H1 (cell line): ENCODE data around the gene SMIM8. TPM values are rescaled to one million over a fixed set of nuclear protein-coding genes. Genes with fewer than 3 reads are reported as not detected.

Experiments used
- CTCF ChIA-PET: fragments of 300-600 bp; sonication (Branson Sonifier 250); formaldehyde crosslinking; loops from one replicate; lab custom pipeline; 2021; ENCODE audit not compliant: partially characterized antibody; lab: Charles Lee
- POLR2A ChIA-PET: fragments of 300-600 bp; sonication (Branson Sonifier 250); formaldehyde crosslinking; loops from one replicate; lab custom pipeline; 2021; ENCODE audit warnings: inconsistent platforms; ENCODE audit not compliant: partially characterized antibody; lab: Charles Lee
- DNase-seq, 2 experiments: peaks; one replicate each; pipeline versions ENCODE4 v3.0.0 to v3.0.0-alpha.2; 2010 to 2022; ENCODE audit warnings: low spot score in 2 of 2, low read depth in 1 of 2, mixed read lengths in 1 of 2
- FAIRE-seq: peaks from 2 replicates; lab custom pipeline; 2011; peaks lifted over from hg19 to GRCh38; lab: Jason Lieb, UNC
- H2AFZ ChIP-seq: 2 replicates; pipeline ENCODE4 v1.8.1; 2012; ENCODE audit warnings: low read length, inconsistent platforms
- H2AK5ac ChIP-seq: 2 replicates; pipeline ENCODE4 v1.6.1; 2013; ENCODE audit warnings: low read depth, low read length
- H2BK120ac ChIP-seq: replicated peaks from 2 replicates; pipeline ENCODE3; 2013; ENCODE audit warnings: low read depth, low read length, inconsistent platforms
- H2BK12ac ChIP-seq: 2 replicates; pipeline ENCODE4 v1.6.1; 2013; ENCODE audit warnings: low read depth, low read length
- H2BK15ac ChIP-seq: 2 replicates; pipeline ENCODE4 v1.6.1; 2013; ENCODE audit warnings: low read length
- H2BK20ac ChIP-seq: 2 replicates; pipeline ENCODE4 v1.6.1; 2013; ENCODE audit warnings: low read length
- H2BK5ac ChIP-seq: 2 replicates; pipeline ENCODE4 v1.6.1; 2013; ENCODE audit warnings: low read depth, low read length
- H3K14ac ChIP-seq: 2 replicates; pipeline ENCODE4 v1.6.1; 2013; ENCODE audit warnings: inconsistent platforms; ENCODE audit not compliant: insufficient read length
- H3K18ac ChIP-seq: 2 replicates; pipeline ENCODE4 v1.6.1; 2013; ENCODE audit warnings: low read length; ENCODE audit errors: extremely low read depth
- H3K23ac ChIP-seq: 2 replicates; pipeline ENCODE4 v1.6.1; 2013; ENCODE audit warnings: inconsistent platforms; ENCODE audit not compliant: insufficient read length
- H3K23me2 ChIP-seq: 2 replicates; pipeline ENCODE4 v1.6.1; 2013; ENCODE audit warnings: low read depth, low read length
- H3K27ac ChIP-seq: 2 replicates; pipeline ENCODE4 v1.6.1; 2011; ENCODE audit warnings: low read depth, low read length, inconsistent platforms
- H3K27me3 ChIP-seq, 4 experiments: replicated peaks in 1 of 4; 1 replicate in 1 of 4; 2 replicates in 3 of 4; pipeline versions ENCODE4 v1.6.1 to v1.8.1; 2011 to 2013; ENCODE audit warnings: low read length in 3 of 4, mild to moderate bottlenecking in 3 of 4, inconsistent platforms in 2 of 4, mixed read lengths in 2 of 4, moderate library complexity in 1 of 4; ENCODE audit not compliant: control insufficient read depth in 3 of 4, insufficient read depth in 3 of 4; ENCODE audit errors: extremely low read depth in 1 of 4
- H3K36me3 ChIP-seq, 4 experiments: 2 replicates each; pipeline versions ENCODE4 v1.6.1 to v1.8.1; 2011 to 2013; ENCODE audit warnings: mild to moderate bottlenecking in 4 of 4, low read length in 3 of 4, moderate library complexity in 2 of 4, control low read depth in 1 of 4, inconsistent platforms in 1 of 4; ENCODE audit not compliant: insufficient read depth in 4 of 4, control insufficient read depth in 2 of 4
- H3K4ac ChIP-seq: replicated peaks from 2 replicates; pipeline ENCODE3; 2013; ENCODE audit warnings: low read length, low read depth, mixed read lengths, inconsistent platforms; ENCODE audit not compliant: insufficient read length
- H3K4me1 ChIP-seq, 4 experiments: replicated peaks in 1 of 4; 1 replicate in 1 of 4; 2 replicates in 3 of 4; pipeline versions ENCODE4 v1.6.1 to v1.8.1; 2011 to 2013; ENCODE audit warnings: low read length in 3 of 4, inconsistent platforms in 2 of 4, mixed read lengths in 1 of 4; ENCODE audit not compliant: insufficient read depth in 4 of 4, control insufficient read depth in 3 of 4
- H3K4me2 ChIP-seq, 2 experiments: 2 replicates each; pipeline versions ENCODE4 v1.6.1 to v1.8.1; 2011 to 2013; ENCODE audit warnings: low read depth in 2 of 2, low read length in 2 of 2, control low read depth in 1 of 2, inconsistent platforms in 1 of 2, mild to moderate bottlenecking in 1 of 2; ENCODE audit not compliant: insufficient read depth in 1 of 2
- H3K4me3 ChIP-seq, 4 experiments: fragments of 200-600, 300-600 bp in 1 of 4; sonication (generic), shearing (Covaris generic), sonication (Bioruptor Twin) in 1 of 4; 2 replicates each; pipeline versions ENCODE4 v1.5.1 to v1.8.1; 2011 to 2016; ENCODE audit warnings: low read length in 4 of 4, low read depth in 3 of 4, control low read depth in 2 of 4, inconsistent platforms in 2 of 4, mild to moderate bottlenecking in 2 of 4, mixed read lengths in 1 of 4, moderate library complexity in 1 of 4; ENCODE audit not compliant: insufficient read depth in 2 of 4; ENCODE audit errors: extremely low read depth in 1 of 4
- H3K56ac ChIP-seq: replicated peaks from 2 replicates; pipeline ENCODE3; 2013; ENCODE audit warnings: low read depth, mild to moderate bottlenecking, mixed read lengths, low read length, inconsistent platforms; ENCODE audit not compliant: insufficient read length
- H3K79me1 ChIP-seq: 2 replicates; pipeline ENCODE4 v1.6.1; 2013; ENCODE audit warnings: low read depth, low read length, control low read depth
- H3K79me2 ChIP-seq, 2 experiments: 2 replicates each; pipeline versions ENCODE4 v1.6.1 to v1.8.1; 2012 to 2013; ENCODE audit warnings: low read length in 2 of 2, mild to moderate bottlenecking in 2 of 2, inconsistent platforms in 1 of 2; ENCODE audit not compliant: insufficient read depth in 2 of 2, control insufficient read depth in 1 of 2
- H3K9ac ChIP-seq, 4 experiments: replicated peaks in 1 of 4; 1 replicate in 1 of 4; 2 replicates in 3 of 4; pipeline versions ENCODE4 v1.6.1 to v1.8.1; 2011 to 2013; ENCODE audit warnings: low read depth in 3 of 4, low read length in 3 of 4, control low read depth in 2 of 4, mild to moderate bottlenecking in 2 of 4, moderate library complexity in 2 of 4, inconsistent platforms in 1 of 4; ENCODE audit errors: extremely low read depth in 1 of 4
- H3K9me3 ChIP-seq, 2 experiments: 2 replicates each; pipeline versions ENCODE4 v1.6.1 to v1.8.1; 2012 to 2013; ENCODE audit warnings: mild to moderate bottlenecking in 2 of 2, moderate library complexity in 2 of 2, control low read depth in 1 of 2, inconsistent platforms in 1 of 2, low read depth in 1 of 2, low read length in 1 of 2, mixed read lengths in 1 of 2; ENCODE audit not compliant: insufficient read depth in 2 of 2
- H4K20me1 ChIP-seq, 2 experiments: replicated peaks in 1 of 2; 2 replicates each; pipeline versions ENCODE3 to v1.8.1; 2011 to 2013; ENCODE audit warnings: inconsistent platforms in 2 of 2, low read length in 2 of 2, mild to moderate bottlenecking in 1 of 2; ENCODE audit not compliant: insufficient read depth in 2 of 2, control insufficient read depth in 1 of 2
- H4K5ac ChIP-seq: 2 replicates; pipeline ENCODE4 v1.6.1; 2013; ENCODE audit warnings: low read length, low read depth, mixed read lengths, inconsistent platforms; ENCODE audit not compliant: insufficient read length
- H4K8ac ChIP-seq: 2 replicates; pipeline ENCODE4 v1.8.0; 2013; ENCODE audit warnings: mild to moderate bottlenecking, moderate library complexity, low read length, inconsistent platforms; ENCODE audit not compliant: insufficient read depth; ENCODE audit errors: extremely low read depth
- H4K91ac ChIP-seq: replicated peaks from 2 replicates; pipeline ENCODE3; 2013; ENCODE audit warnings: low read length, mixed read lengths, inconsistent platforms; ENCODE audit not compliant: insufficient read length
- CEBPB ChIP-seq: IDR thresholded peaks from 2 replicates; pipeline ENCODE4 v1.6.1; 2012; ENCODE audit warnings: low read depth, low read length
- CTBP2 ChIP-seq: IDR thresholded peaks from 2 replicates; pipeline ENCODE4 v1.7.0; 2011; ENCODE audit warnings: borderline replicate concordance, mild to moderate bottlenecking, moderate library complexity, mixed read lengths, low read length; ENCODE audit not compliant: insufficient read depth, insufficient read length
- HDAC6 ChIP-seq: IDR thresholded peaks from one replicate; pipeline ENCODE4 v1.7.1; 2012; ENCODE audit warnings: low read depth, mild to moderate bottlenecking, inconsistent platforms, low read length, moderate library complexity
- SUZ12 ChIP-seq: fragments of 200-600 bp; sonication (generic); IDR thresholded peaks from 2 replicates; pipeline ENCODE4 v1.6.1; 2012; ENCODE audit warnings: mild to moderate bottlenecking, inconsistent platforms, low read length, moderate library complexity, mixed read lengths
- WGBS, 2 experiments: shearing (Covaris generic) in 1 of 2; methylation state at CpG; one replicate each; pipeline versions ENCODE4 v1.1.6 to v1.1.7; 2013 to 2015; ENCODE audit warnings: low lambda C conversion rate in 2 of 2, mixed read lengths in 2 of 2, inconsistent platforms in 1 of 2, low coverage in 1 of 2, missing lambda C conversion rate in 1 of 2; ENCODE audit not compliant: insufficient replicate concordance in 2 of 2, insufficient coverage in 1 of 2, insufficient read length in 1 of 2; ENCODE audit errors: extremely low coverage in 1 of 2, missing lambda C conversion rate in 1 of 2; 5-methylcytosine and 5-hydroxymethylcytosine counted together
- polyA plus RNA-seq, 7 experiments: library from polyadenylated mRNA; depleted of rRNA in 3 of 7; stranded (reverse) in 5 of 7; unstranded in 2 of 7; fragments of >200 nt in 5 of 7; fragments of 200-250 nt in 2 of 7; gene quantifications; 1 replicate in 5 of 7; 2 replicates in 1 of 7; 4 replicates in 1 of 7; pipeline versions ENCODE4 v1.2.1 to v1.2.3, GENCODE V29; 2011 to 2013; ENCODE audit warnings: missing spikeins in 2 of 7, mixed read lengths in 2 of 7
- total RNA-seq: library from RNA; stranded (reverse); fragmentation: NEBNext Ultra II Directional; extraction: Animal tissue kit (Norgen Biotek cat#: 25700); gene quantifications from 2 replicates; pipeline ENCODE4 v1.2.1, GENCODE V29; 2021

Gene SMIM8
- total and polyA plus RNA-seq, 2 of the 8 experiments (the other 6 are each of a cell fraction or from before 2014, with no cell fraction given), result 3.0 to 10.7 TPM

GRCh38 chr6:87274660-87275274 is 47.6 kb upstream of the SMIM8 start:
- Histone ChIP-seq H2BK20ac (no peak overlapping the region), H3K27ac (no peak overlapping the region), H3K9me3 (no peaks in the 10 kb centered on the region), H3K4me2 (no peak overlapping the region), H3K79me2 (no peaks in the 10 kb centered on the region), H4K20me1 (no peaks in the 10 kb centered on the region), H4K8ac (no peak overlapping the region), H3K23ac (no peak overlapping the region), H4K91ac (no peak overlapping the region), H2BK120ac (no peak overlapping the region), H3K79me1 (no peaks in the 10 kb centered on the region), H2BK12ac (no peak overlapping the region), H2AFZ (no peak overlapping the region), H3K9ac (no peak overlapping the region), H2BK15ac (no peak overlapping the region), H3K27me3 (no peaks in the 10 kb centered on the region), H3K14ac (no peak overlapping the region), H3K4ac (no peak overlapping the region), H2AK5ac (no peak overlapping the region), H4K5ac (no peak overlapping the region), H3K4me1 (no peaks in the 10 kb centered on the region), H3K36me3 (no peaks in the 10 kb centered on the region), H3K56ac (no peak overlapping the region), H3K18ac (no peak overlapping the region), H3K23me2 (no peaks in the 10 kb centered on the region; the same call in 1 of the 2 replicates), H3K4me3 (no peak overlapping the region), H2BK5ac (no peak overlapping the region)
- CTCF ChIA-PET, result interaction anchor here (1.2 to 4.7 kb wide), 2 partner anchors 116 to 203 kb away, joined by 3 to 24 read pairs; no protein-coding TSS in a partner anchor
- FAIRE-seq (no peak), DNase-seq (no peak)
- TF ChIP-seq HDAC6 (no peak), CTBP2 (no peak), SUZ12 (no peak), CEBPB (no peak)
- POLR2A ChIA-PET, result no interaction called here
- WGBS, 2 experiments, result 97% methylated on average over 7 of the region's 7 CpGs; no CpG with 5 or more reads in 1 of the 2 experiments
